ENCODE results near the gene ZNF74.
"Not testable (repeated sequence)": the region's sequence is repeated elsewhere in the genome, so short reads cannot be mapped to it uniquely, and the experiment has no call there.

ZNF74 gene

DNA sequence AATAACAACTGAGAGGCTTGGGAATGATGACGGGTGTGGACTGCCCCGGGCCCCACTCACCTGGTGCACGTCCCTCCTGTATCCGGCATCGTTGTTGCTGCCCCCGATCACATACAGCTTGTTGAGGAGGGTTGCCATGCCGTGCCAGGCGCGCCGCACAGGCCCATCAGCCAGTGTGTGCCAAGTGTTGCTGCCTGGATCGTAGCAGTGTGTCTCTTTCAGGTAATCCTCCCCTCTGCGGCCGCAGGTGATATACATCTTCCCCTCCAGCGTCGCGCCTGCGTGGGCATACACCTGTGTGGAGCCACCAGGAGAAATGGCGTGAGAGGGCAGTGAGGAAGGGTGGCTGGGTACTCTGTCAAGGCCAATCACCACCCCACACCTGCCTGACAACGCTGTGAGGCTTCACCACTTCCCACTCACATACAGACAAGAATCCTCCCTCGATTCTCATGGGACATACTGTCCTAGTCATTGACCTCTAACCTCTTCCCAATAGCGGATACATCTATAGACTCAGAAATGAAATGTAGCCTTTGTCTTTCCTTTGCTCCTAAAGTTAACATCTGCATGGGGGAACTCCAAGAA, 52.5 kb downstream of the ZNF74 start:
- no peak for ATAC-seq
- no peak for DNase-seq

DNA sequence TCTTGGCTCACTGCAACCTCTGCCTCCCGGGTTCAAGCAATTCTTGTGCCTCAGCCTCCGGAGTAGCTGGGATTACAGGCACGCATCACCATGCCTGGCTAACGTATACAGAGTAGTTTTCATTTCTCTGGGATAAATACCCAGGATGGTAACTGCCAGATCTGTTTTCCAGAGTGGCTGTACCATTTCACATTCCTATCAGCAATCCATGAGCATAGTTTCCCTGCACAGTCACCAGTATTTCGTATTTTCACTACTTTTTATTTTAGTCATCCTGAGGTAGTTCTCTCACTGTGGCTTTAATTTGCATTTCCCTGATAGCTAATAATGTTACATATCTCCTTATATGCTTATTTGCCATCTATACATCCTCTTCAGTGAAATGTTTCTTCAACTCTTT, 54.7 kb downstream of the ZNF74 start:
- no peak for ATAC-seq

DNA sequence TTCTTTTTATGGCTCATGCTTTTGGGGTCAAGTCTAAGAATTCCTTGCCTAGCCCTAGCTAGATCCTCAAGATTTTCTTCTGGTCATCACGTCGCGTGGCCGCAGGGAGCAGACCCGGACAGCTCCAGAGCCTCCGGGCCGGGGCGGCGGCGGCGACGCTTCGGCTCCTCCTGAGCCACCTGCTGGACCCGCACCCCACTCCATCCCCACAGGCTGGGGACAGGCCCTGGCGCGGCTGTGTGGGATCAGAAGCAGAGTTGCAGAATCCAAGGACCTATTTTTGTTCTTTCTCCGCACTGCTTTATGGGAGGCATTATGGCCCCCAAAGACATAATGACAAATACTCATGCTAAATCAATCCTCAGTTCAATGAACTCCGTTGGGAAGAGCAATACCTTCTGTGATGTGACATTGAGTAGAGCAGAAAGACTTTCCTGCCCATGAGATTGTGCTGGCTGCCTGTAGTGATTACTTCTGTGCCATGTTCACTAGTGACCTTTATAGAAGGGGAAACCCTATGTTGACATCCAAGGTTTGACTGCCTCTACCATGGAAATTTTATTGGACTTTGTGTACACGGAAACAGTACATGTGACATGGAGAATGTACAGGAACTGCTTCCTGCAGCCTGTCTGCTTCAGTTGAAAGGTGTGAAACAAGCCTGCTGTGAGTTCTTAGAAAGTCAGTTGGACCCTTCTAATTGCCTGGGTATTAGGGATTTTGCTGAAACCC, 56.0 kb downstream of the ZNF74 start:
- no peak for DNase-seq
- no peak for ATAC-seq

More for the DNA sequence above, 54.7 kb downstream of the ZNF74 start:
- no peak for DNase-seq

DNA sequence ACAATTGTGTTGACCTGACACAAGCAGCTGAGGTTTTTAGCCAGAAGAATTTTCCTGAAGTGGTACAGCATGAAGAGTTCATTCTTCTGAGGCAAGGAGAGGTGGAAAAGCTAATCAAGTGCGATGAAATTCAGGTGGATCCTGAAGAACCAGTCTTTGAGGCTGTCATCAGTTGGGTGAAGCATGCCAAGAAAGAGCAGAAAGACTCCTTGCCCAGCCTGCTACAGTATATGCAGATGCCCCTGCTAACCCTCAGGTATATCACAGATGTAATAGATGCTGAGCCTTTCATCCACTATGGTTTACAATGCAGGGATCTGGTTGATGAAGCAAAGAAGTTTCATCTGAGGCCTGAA, 56.6 kb downstream of the ZNF74 start:
- DNase-seq: no peak
- no peak for ATAC-seq

DNA sequence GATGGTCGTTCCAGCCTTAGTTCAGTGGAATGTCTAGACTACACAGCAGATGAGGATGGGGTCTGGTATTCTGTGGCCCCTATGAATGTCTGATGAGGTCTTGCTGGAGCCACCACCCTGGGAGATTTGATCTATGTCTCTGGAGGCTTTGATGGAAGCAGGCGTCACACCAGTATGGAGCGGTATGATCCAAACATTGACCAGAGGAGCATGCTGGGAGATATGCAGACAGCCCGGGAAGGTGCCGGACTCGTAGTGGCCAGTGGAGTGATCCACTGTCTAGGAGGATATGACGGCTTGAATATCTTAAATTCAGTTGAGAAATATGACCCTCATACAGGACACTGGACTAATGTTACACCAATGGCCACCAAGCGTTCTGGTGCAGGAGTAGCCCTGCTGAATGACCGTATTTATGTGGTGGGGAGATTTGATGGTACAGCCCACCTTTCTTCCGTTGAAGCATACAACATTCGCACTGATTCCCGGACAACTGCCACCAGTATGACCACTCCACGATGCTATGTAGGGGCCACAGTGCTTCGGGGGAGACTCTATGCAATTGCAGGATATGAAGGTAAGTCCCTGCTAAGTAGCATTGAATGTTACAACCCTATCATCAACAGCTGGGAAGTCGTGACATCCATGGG, 57.3 kb downstream of the ZNF74 start:
- DNase-seq, ATAC-seq: not testable (repeated sequence)

DNA sequence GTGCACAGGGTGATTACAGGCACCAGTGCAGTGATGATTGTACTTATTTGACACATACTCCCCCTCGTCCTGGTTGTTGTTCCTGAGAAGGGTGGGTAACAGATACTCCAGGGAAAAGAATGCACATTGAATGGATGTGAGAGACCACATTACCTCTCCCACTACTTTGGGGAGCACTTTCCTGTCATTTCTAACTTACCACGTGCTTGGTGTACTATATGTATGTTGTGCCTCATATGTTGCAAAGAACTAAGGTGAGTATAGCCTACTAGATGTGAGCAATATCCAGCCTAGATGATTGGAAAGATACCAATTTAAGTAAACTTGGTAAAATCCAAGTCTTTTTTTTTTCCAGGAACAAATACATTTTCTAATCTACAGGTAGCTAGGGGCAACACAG, 58.0 kb downstream of the ZNF74 start:
- DNase-seq (no peak), ATAC-seq (no peak)

DNA sequence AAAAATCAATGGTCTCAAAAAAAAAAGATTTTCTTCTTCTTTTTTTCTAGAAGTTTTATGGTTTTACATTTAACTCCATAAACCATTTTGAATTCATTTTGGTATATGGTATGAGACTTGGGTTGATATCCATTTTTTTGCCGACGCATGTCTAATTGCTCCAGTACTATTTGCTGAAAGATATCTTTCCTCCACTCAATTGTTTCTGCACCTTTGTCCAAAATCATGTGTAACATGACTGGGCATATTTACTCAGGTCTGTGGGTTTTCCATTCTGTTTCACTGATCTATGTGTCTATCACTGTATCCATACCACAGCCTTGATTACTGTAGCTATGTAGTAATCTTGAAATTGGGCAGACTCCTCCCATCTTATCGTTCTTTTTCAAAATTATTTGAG, 59.3 kb downstream of the ZNF74 start:
- DNase-seq: no peak
- ATAC-seq: no peak

DNA sequence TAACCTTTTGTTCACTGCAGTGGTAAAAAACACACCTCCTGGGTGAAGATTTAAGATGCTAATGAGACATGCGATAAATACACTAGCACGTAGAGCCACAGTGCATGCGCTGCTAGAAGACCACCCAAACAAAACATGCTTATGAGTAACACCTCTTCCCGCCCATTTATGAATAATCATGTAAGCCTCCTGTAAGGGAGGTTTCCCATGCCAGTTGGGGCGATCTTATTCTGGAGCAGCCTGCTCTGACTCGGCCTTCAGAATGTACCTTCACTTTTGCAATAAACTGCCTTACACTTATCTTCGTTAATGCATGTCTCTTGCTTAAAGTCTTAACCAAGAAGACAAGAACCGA, 61.7 kb downstream of the ZNF74 start:
- no peak for ATAC-seq
- DNase-seq: no peak

DNA sequence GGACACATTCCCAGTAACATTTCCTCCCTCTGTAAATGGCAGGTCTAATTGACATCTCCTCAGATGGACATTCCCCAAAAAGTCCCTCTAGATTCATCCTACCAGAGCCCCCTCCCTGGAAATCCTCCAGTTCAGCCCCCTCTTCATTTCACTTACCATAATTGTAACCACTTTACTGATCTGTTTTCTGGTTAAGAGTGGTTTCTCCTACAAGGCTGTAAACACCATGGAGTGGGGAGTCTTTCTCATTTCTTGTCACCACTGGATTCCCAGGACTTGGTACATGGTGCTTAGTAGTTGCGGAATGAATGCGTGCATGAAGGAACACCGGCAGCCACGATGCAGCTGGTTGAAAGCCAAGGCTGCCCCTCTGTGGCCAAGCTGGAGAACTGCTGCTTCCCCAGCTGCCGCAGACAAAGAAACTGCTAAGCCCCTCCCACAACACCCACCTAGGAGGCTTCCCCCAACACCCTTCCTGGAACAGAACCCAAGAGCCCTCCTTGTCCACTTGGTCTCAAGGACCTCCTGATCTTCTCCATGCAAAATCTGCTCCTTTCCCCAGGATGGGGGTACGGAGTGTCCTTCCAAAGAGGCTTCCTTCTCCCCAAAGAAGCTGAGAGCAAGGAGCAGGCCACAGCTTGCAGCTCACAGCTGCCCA, 62.2 kb downstream of the ZNF74 start:
- peak; percentile 90 for ATAC-seq
- DNase-seq: peak; percentile 79

DNA sequence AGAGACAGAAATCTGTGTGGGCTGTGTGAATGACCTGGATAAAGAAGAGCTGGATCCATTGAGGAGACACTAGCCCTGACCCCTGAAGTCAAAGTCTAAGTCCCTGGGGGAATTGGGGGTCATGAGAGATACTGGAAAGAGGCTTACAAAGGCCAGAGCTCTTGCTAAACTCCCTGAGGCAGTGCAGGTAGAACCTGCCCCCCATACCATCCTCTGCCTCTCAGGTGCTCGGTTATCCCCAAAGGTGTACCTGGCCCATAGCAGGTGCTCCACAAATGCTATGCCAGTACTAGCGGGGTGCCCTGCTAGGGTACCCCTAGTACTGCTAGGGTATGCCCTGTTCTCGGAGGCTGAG, 62.7 kb downstream of the ZNF74 start:
- no peak for DNase-seq
- no peak for ATAC-seq

DNA sequence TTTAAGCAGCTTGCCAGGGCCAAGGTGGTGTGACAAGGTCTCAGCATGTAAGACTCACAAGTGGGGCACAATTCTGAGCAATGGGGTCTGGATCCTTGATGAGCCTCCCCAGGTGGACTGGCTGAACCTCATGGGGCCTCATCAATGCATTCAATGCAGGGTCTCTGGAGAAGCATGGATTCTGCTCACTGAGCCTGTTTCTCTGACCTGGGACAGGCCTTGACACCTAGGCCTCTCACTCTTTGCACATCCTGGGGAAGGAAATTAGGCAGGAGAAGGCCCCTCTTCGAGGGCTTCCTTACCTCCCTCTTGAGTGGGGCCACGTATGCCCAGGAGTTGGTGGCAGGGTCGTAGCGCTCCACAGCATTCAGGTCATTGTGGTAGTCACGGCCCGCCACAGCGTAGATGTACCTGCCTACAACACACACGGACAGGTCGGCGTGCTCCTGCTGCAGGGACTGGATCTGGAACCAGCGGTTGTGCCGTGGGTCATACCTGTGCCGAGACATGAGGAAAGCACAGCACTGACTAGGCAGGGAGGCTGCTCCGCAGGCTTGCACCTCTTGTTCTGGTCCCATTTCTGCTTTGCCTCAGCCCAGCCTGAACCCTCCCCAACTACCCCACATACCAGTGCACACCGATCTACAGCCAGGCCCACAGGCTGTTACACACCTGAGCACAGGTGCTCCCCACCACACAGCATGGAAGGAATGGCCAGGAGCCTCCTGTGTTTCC, 63.7 kb downstream of the ZNF74 start:
- DNase-seq: no peak

More for the DNA sequence above, 63.7 kb downstream of the ZNF74 start:
- no peak for ATAC-seq
